Urothelium cell line (cell line): ENCODE measurements around the gene TCEA3.

ENCODE experiments used
- DNase-seq: peaks from one replicate; pipeline ENCODE4 v3.0.0; 2011; ENCODE audit warnings: low spot score, mixed read lengths
- FAIRE-seq: peaks from 2 replicates; lab custom pipeline; 2011; peaks lifted over from hg19 to GRCh38; lab: Jason Lieb, UNC

Gene TCEA3

DNA sequence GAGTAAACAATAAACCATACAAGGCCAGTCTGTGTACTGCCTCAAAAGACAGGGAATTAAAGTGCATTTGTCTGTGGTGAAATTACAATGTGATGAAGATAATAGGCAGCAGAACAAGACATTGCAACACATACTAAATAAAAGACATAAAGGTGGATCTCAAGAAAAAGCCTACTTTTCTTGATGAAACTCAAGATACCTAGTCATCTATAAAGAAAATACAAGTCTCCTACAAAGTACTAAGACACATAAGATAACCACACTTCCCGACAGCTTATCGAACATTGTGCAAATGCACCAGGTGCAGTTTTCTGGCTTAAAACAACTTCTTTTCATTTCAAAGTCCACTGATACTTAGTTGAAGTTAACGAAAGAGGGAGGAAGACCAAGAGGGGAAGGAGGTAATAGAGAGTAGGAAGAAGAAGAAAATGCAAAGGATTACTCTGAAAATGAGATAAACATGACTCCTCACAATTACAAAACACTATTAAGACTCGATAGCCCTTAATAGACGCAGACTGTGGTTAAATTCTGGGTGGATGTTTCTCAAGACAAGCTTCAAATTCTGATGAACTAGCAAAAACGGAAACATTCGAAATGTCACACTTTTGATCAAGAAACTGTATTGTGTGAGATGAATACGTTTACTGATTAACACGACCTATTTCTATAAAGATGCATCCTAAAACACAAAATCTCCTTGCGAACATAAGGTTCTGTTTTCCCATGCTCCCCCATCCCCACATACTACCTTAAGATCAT lies 82.4 kb downstream of the TCEA3 start:
- FAIRE-seq = no peak
- no peak for DNase-seq

DNA sequence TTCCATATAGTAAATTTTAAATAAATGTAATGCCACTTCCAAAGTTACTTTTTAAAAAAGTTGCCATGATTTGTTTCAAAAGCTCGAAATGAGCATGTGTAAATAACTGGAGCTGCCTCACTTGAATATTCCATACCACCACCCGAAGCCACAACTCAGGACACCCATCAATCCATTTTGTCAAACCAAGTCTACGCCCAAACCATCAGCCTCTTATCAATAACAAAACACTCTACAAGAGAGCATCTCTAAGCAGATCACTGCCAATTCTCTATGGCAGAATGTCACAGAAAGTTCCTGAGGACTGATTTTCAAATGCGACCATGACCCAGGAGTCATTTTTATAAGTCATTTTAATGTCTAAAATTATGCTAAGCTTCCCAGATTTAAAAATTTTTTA lies 84.9 kb downstream of the TCEA3 start:
- FAIRE-seq = no peak

DNA sequence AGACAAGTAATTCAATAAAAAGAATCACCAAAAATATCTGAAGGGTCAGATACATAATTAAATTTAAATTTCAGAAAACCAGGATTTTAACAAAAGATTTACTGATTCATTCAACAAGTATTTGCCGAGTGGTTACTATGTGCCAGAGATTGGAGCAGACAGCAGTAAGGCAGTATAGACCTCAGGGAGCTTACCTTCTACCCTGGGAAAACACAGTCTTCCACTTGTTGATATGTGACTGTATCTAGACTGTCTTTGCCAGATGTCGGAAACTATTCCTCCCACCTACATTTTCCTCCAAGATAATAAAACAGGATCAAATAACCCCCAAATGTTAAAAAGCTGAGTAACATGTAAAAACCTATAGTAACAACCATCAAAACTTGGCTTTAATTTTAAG lies 86.7 kb downstream of the TCEA3 start:
- FAIRE-seq (no peak), DNase-seq (no peak)

More for the DNA sequence above, 84.9 kb downstream of the TCEA3 start:
- DNase-seq = no peak

DNA sequence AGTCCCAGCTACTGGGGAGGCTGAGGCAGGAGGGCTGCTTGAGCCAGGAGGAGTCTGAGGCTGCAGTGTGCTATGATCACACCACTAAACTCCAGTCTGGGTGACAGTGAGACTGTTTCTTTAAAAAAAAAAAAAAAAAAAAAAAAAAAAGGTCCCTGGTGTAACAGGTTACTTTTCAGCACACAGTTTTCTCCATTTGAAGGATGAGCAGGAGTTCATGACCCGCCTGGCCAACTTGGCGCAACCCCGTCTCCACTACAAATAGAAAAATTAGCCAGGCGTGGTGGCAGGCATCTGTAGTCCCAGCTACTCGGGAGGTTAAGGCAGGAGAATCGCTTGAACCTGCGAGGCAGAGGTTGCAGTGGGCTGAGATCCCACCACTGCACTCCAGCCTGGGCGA lies 92.8 kb downstream of the TCEA3 start:
- DNase-seq (no peak), FAIRE-seq (no peak)
